GM12872 (cell line): ENCODE measurements around the gene NIP7.

Source experiments
- TF ChIP-seq, protein P1 (sequence below): IDR thresholded peaks from 3 replicates; pipeline ENCODE4 v1.5.1; 2011; ENCODE audit warnings: low read depth, mild to moderate bottlenecking, low read length, moderate library complexity; ENCODE audit not compliant: insufficient read depth

The NIP7 gene

DNA sequence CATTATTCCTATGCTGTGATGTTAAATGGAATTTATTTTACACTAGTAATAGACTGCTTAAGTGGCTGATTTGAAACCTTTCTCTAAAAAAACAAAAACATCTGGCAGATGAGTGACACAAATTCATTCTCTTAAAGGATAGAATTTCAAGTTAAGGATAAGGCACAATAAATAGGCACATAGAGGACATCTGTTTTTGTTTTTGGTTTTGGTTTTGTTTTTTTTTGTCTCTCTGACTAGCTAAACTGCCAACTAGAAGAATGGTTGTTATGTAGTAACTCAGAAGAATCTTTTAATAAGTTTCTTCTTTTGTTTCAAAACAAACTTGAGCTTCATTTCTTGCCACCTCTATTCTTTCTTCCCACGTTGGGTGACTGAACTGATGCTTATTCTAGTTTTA, 33.5 kb upstream of the NIP7 start:
- TF ChIP-seq, protein P1, sequence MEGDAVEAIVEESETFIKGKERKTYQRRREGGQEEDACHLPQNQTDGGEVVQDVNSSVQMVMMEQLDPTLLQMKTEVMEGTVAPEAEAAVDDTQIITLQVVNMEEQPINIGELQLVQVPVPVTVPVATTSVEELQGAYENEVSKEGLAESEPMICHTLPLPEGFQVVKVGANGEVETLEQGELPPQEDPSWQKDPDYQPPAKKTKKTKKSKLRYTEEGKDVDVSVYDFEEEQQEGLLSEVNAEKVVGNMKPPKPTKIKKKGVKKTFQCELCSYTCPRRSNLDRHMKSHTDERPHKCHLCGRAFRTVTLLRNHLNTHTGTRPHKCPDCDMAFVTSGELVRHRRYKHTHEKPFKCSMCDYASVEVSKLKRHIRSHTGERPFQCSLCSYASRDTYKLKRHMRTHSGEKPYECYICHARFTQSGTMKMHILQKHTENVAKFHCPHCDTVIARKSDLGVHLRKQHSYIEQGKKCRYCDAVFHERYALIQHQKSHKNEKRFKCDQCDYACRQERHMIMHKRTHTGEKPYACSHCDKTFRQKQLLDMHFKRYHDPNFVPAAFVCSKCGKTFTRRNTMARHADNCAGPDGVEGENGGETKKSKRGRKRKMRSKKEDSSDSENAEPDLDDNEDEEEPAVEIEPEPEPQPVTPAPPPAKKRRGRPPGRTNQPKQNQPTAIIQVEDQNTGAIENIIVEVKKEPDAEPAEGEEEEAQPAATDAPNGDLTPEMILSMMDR: no peak

DNA sequence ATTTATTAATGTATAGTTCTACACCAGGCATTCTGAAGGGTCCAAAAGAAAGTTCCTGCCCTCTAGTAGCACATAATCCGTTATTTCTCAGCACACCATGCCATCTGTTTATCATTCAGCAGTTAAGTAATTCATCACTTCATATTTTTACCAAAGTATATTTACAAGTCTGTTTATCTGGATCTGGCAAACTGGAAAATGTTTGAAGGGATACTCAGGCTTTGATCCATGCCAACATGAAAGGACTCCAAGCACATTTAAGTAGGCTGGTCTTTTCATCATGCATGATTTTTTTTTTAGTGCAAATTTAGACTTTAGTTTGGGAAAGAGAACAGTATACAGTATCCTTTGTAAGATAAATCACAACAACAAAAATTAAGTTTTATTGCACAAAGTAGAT, 32.5 kb upstream of the NIP7 start:
- TF ChIP-seq, protein P1: no peak

DNA sequence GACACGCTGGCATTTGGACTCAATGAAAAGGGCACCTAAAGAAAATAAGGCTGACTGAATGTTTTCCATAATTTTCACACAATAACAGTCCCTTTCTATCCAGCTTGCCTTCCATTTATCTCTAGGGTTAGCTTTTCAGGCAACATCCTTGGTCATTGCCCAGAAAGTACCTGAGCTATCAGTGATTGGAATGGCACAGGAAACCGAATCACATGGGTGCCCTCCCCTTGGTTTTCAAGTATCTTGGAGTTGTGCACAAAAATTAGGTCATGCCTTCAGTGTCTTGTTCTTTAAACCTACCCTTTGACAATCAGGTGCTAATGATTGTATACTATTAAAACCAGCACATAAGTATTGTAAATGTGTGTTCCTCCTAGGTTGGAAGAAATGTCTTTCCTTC, 31.7 kb upstream of the NIP7 start:
- TF ChIP-seq, protein P1: no peak

DNA sequence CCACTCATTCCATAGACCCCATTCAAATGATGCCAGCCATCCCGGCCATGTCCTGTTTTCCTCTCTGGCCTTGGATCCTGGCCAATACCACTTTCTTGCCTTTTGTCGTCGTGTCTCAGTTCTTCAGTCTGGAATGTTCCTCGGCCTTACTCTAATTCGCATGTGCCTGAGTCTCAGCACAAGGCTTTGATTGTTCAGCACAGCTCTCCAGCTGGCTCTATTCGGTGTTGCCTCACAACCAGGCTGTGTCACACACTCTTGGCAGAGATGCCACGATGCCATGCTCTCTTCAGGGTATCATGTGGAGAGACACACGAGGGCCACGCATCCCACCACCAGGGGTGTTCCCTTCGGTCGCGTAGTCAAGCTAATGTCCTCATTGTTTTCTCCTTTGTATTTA, 30.3 kb upstream of the NIP7 start:
- TF ChIP-seq, protein P1: no peak

DNA sequence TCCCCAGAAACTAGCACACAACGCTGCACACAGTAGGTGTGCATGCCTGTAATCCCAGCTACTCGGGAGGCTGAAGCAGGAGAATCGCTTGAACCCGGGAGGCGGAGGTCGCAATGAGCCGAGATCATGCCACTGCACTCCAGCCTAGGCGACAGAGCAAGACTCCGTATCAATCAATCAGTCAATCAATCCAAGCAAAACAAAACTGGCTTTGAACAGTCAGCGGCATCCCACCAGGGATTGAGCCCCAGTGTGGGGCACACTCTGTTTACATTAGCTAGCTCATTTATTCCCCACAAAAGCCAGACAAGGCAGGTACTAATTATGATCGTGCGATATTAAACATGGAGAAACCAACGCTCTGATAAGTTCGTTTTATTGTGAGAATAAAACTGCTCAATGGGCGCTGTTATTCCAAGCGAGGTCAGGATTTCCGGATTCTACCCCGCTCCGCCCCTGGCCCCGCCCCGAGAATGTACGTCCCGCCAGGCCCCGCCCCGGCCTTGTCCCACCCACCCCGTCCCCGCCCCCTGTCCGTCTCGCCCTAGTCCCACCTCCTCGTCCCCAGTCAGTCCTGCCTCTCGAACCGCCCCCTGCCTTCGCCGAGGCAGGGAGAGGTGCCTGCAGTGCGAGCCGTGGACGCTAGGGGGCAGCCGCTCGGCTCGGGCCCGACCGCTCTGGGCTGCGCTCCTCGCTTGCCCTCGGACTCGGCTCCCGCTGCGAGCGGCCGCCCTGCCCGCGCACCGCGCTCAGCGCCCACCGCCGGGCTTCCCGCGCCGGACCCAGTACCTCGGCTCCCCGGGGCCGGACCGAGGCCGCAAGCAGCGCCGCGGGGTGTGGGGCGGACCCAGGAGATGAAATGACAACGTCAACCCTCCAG, 28.7 kb upstream of the NIP7 start, which contains the start of gene VPS4A:
TSS of gene VPS4A (plus strand) at position 698 of the 880 bp plus-strand sequence. CDS start at position 860, 162 bp downstream.
- TF ChIP-seq, protein P1: peak; percentile 89

DNA sequence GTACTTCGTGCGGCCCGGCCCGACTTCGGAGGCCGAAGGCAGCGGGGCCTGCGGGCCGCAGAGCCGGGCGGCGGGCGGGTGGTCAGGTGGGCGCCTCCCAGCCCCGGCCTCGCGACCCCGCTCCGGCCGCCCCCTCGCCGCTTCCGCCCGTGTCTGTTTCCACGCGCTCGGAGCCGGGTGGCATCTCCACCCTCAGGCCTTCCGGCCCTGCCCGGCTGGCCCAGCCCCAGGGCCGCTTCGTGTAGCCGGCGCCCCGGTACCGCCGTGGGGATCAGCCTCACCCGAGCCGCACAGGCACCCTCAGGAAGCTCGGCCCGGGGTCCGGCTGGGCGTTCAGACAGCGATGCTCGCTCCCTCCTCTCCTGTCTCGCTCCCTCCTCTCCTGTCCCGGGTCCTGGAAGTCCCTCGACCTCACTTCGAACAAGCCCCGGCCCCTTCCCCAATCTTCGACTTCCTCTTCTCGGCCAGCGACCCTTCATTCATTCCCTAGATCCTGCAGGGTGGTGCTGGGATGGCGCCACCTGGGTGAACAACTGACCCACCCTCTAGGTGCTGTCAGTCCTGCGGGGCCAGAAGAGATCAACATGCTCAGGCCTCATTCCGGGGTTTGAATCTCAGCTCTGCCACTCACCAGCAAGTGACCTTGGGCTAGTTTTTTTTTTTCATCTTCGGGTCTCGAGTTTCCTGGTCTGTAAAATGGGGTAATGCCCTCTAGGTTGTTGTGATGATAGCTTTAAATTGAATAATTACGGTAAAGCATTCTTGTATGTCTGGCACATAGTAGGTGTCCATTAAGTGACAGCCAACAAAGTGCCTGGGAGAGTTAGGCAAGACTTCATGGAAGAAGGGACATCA, 27.8 kb upstream of the NIP7 start:
- TF ChIP-seq, protein P1: no peak

DNA sequence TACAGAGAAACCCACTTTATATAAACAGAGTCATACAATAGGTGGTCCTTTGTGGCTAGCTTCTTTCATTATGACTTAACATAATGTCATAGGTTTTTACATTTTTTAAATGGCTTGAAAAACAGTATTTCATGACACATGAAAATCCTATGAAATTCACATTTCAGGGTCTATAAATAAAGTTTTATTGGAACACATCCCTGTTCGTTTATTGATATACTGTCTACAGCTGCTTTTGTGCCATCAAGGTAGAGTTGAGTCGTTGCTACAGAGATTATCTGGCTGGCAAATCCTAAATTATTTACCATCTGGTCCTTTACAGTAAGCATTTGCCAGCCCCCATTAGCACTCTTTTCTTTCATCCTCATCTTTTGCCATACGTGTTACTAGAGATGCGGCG, 26.1 kb upstream of the NIP7 start:
- TF ChIP-seq, protein P1: no peak
